ENCODE results near the gene BCL2.

Gene BCL2

GRCh38 chr18:63267975-63268721 lies 51.4 kb downstream of the BCL2 start:
- Histone ChIP-seq H3K27ac (ENCODE audit: low read length) (no peak overlapping the region), H3K27me3 (ENCODE audit: control insufficient read depth, insufficient read depth, low read length) (no peaks in the 10 kb centered on the region), H3K4me3 (ENCODE audit: low read length) (no peak overlapping the region), H3K9me3 (ENCODE audit: control insufficient read depth, insufficient read depth, low read length) (no peaks in the 10 kb centered on the region), H3K36me3 (ENCODE audit: control insufficient read depth, insufficient read depth, low read length) (no peaks in the 10 kb centered on the region), H3K4me1 (ENCODE audit: control insufficient read depth, insufficient read depth, low read length) (no peaks in the 10 kb centered on the region)
- no CpG with 5 or more reads among the region's 8 CpGs for WGBS (ENCODE audit: insufficient coverage, insufficient read length)
- DNase-seq (ENCODE audit: low read depth, low spot score): no peak

DNA sequence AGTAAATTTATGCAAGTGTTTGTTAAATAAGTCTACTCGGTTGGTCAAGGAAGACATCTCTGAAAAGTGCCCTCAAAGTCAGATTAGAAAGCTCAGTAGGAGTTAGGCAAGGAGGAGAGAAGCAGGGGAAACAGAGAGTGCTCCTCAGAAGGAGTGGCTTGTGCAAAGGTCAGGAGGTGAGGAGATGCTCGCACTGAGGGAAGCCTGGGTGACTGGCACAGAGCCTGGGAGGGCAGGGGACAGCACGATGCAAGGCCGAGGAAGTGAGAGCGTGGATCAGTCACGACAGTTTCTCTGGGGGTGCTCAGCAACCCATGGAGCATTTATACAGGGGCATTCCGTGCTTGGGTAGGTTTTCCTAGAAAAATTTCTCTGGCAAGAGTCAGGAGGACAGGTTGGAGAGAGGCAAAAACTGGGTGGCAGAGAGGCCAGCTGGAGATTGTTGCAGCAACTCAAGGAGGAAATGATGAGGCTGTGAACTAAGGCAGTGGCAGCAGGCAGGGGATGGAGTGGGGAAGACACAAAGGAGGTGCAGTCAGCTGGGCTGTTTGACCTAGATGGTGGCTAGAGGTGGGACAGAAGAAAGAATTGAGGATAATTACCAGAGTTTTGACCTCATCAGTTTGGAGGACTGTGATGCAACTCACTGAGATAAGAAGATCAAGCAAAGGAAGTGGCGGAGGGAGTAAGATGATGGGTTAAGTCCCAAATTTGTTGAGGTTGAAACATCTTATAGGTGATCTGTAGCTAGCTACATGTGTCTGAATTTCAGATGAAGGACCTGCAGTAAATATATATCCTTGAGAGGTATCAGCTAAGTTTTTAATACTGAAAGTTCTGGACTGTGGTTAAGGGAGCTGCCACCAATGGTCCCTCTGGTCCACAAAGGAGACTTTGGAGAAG lies 52.4 kb downstream of the BCL2 start:
- no peak overlapping the region for H3K4me3 ChIP-seq (ENCODE audit: low read length)
- DNase-seq (ENCODE audit: low read depth, low spot score): no peak
- H3K36me3 ChIP-seq (ENCODE audit: control insufficient read depth, insufficient read depth, low read length): no peaks in the 10 kb centered on the region
- no peaks in the 10 kb centered on the region for H3K4me1 ChIP-seq (ENCODE audit: control insufficient read depth, insufficient read depth, low read length)
- WGBS (ENCODE audit: insufficient coverage, insufficient read length): no CpG with 5 or more reads among the region's 8 CpGs
- no peak overlapping the region for H3K27ac ChIP-seq (ENCODE audit: low read length)
- H3K9me3 ChIP-seq (ENCODE audit: control insufficient read depth, insufficient read depth, low read length): no peaks in the 10 kb centered on the region
- no peaks in the 10 kb centered on the region for H3K27me3 ChIP-seq (ENCODE audit: control insufficient read depth, insufficient read depth, low read length)

- Histone ChIP-seq H3K36me3 (ENCODE audit: control insufficient read depth, insufficient read depth, low read length) (no peaks in the 10 kb centered on the region), H3K4me1 (ENCODE audit: control insufficient read depth, insufficient read depth, low read length) (no peaks in the 10 kb centered on the region), H3K4me3 (ENCODE audit: low read length) (no peak overlapping the region), H3K27me3 (ENCODE audit: control insufficient read depth, insufficient read depth, low read length) (no peaks in the 10 kb centered on the region), H3K27ac (ENCODE audit: low read length) (no peak overlapping the region), H3K9me3 (ENCODE audit: control insufficient read depth, insufficient read depth, low read length) (no peaks in the 10 kb centered on the region)
- no CpG with 5 or more reads among the region's 3 CpGs for WGBS (ENCODE audit: insufficient coverage, insufficient read length)
- no peak for DNase-seq (ENCODE audit: low read depth, low spot score)
Observed at GRCh38 chr18:63265326-63265725, 54.2 kb downstream of the BCL2 start.

- no peak overlapping the region for H3K4me3 ChIP-seq (ENCODE audit: low read length)
- WGBS (ENCODE audit: insufficient coverage, insufficient read length): no CpG with 5 or more reads among the region's 9 CpGs
- H3K27ac ChIP-seq (ENCODE audit: low read length): no peak overlapping the region
- no peaks in the 10 kb centered on the region for H3K9me3 ChIP-seq (ENCODE audit: control insufficient read depth, insufficient read depth, low read length)
- no peaks in the 10 kb centered on the region for H3K4me1 ChIP-seq (ENCODE audit: control insufficient read depth, insufficient read depth, low read length)
- H3K36me3 ChIP-seq (ENCODE audit: control insufficient read depth, insufficient read depth, low read length): no peaks in the 10 kb centered on the region
- H3K27me3 ChIP-seq (ENCODE audit: control insufficient read depth, insufficient read depth, low read length): no peaks in the 10 kb centered on the region
- DNase-seq (ENCODE audit: low read depth, low spot score): no peak
Observed at GRCh38 chr18:63264871-63265270, 54.7 kb downstream of the BCL2 start.

DNA sequence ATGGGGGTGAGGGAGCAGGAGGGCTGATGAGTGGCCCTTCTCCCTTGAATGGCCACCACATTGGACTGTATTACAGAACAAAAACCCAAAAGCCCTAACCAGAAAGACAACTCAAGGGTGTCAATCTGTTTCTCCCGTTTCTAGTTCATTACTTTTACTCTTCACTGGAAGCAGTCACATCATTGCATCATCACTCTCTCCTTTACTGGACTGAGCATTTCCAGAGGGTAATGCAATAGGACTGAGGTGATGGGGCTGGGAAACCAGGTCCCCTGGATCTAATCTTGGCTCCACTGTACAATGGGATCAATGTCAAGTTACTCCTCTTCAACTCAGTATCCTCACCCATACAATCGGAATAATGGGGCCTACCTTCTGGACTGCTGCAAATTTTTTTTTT lies 56.1 kb downstream of the BCL2 start:
- H3K9me3 ChIP-seq (ENCODE audit: control insufficient read depth, insufficient read depth, low read length): no peaks in the 10 kb centered on the region
- no peak overlapping the region for H3K27ac ChIP-seq (ENCODE audit: low read length)
- no peak for DNase-seq (ENCODE audit: low read depth, low spot score)
- H3K36me3 ChIP-seq (ENCODE audit: control insufficient read depth, insufficient read depth, low read length): no peaks in the 10 kb centered on the region
- no CpG with 5 or more reads among the region's 2 CpGs for WGBS (ENCODE audit: insufficient coverage, insufficient read length)
- no peaks in the 10 kb centered on the region for H3K27me3 ChIP-seq (ENCODE audit: control insufficient read depth, insufficient read depth, low read length)
- H3K4me1 ChIP-seq (ENCODE audit: control insufficient read depth, insufficient read depth, low read length): no peaks in the 10 kb centered on the region
- H3K4me3 ChIP-seq (ENCODE audit: low read length): no peak overlapping the region

DNA sequence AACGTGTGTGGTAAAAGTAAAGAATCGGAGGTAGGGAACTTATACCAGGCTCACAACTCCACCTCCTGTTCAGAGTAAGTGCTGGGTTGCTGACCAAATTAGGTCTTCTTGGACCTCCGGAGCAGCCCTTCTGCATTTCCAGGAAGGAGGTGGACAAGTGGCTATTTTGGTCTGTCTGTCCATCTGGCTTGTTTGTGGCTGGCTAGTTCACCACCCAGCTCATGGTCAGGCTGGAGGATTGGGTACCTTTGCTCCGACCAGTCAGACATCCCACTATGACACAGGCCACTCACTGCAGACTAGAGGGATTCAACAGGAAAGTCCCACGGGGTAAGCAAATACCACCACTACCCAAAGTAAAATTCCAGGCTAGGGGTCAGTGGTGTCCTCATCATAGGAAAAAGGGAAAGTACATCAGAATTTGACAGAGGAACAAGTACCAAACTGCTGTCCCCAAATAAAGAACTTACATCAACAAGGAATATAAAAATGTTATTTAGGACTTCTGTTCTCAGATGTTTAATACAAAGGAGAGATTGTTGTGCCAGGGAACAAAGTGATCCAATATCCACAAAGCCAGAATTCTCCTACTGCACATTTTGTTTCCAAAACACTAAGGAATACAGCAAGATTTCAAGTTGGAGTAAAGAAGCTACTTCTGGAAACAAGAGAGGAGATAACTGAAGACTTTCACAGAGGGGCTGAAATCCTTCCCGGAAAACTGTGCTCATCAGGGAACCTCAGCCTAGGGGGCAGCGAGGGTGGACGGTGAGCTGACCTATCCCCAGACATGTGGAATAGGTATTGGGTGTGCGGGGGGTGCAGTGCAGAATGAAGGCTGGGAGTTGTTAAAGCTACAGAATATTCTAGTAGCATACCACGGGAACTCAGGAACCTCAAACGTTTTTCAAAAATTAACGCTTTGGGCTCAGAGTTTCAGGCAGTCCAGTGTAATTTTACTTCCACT lies 56.9 kb downstream of the BCL2 start:
- H3K4me1 ChIP-seq (ENCODE audit: control insufficient read depth, insufficient read depth, low read length): no peaks in the 10 kb centered on the region
- H3K27ac ChIP-seq (ENCODE audit: low read length): no peak overlapping the region
- H3K4me3 ChIP-seq (ENCODE audit: low read length): no peak overlapping the region
- H3K9me3 ChIP-seq (ENCODE audit: control insufficient read depth, insufficient read depth, low read length): no peaks in the 10 kb centered on the region
- H3K27me3 ChIP-seq (ENCODE audit: control insufficient read depth, insufficient read depth, low read length): no peaks in the 10 kb centered on the region
- WGBS (ENCODE audit: insufficient coverage, insufficient read length): no CpG with 5 or more reads among the region's 12 CpGs
- H3K36me3 ChIP-seq (ENCODE audit: control insufficient read depth, insufficient read depth, low read length): no peaks in the 10 kb centered on the region
- no peak for DNase-seq (ENCODE audit: low read depth, low spot score)

DNA sequence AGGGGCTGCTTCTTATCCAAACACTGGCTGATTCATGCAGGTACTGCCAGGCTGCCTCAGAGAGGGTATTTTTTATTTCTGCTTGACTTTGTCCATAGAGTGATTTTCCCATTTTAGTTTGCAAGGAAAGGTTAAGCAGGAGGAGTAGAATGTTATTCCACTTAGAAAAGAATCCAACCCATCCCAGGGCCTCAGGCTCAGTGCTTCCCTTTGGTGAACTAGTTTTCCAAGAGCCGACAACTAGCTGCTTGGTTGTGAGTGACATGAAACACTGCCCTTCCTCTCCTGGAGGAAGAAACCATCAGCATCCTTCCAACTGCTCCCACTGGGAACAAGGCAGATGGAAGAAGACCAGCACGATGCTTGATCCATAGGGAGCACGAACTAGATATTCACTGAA lies 58.5 kb downstream of the BCL2 start:
- DNase-seq (ENCODE audit: low read depth, low spot score): no peak
- Histone ChIP-seq H3K4me3 (ENCODE audit: low read length) (no peak overlapping the region), H3K4me1 (ENCODE audit: control insufficient read depth, insufficient read depth, low read length) (no peaks in the 10 kb centered on the region), H3K27ac (ENCODE audit: low read length) (no peak overlapping the region), H3K9me3 (ENCODE audit: control insufficient read depth, insufficient read depth, low read length) (no peaks in the 10 kb centered on the region), H3K27me3 (ENCODE audit: control insufficient read depth, insufficient read depth, low read length) (no peaks in the 10 kb centered on the region), H3K36me3 (ENCODE audit: control insufficient read depth, insufficient read depth, low read length) (no peaks in the 10 kb centered on the region)
- WGBS (ENCODE audit: insufficient coverage, insufficient read length): no CpG with 5 or more reads among the region's 3 CpGs

DNA sequence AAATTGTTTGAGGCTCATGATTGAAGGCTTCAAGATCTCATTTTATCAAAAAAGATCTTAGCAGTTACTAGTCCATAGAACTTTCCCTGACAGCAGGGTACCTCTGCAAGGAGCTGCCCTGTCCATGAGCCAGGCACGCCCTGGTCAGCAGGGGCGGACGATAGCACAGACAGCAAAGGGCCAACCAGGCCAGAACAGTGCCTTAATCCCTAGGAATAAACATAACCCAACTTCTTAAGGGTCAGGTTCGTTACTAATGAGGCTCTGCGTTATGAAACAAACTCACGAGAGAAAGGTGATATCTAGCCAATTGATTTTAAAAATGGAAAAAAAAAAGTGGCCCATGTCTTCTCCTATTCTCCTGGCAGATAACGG lies 59.2 kb downstream of the BCL2 start:
- Histone ChIP-seq H3K36me3 (ENCODE audit: control insufficient read depth, insufficient read depth, low read length) (no peaks in the 10 kb centered on the region), H3K4me1 (ENCODE audit: control insufficient read depth, insufficient read depth, low read length) (no peaks in the 10 kb centered on the region), H3K27me3 (ENCODE audit: control insufficient read depth, insufficient read depth, low read length) (no peaks in the 10 kb centered on the region), H3K9me3 (ENCODE audit: control insufficient read depth, insufficient read depth, low read length) (no peaks in the 10 kb centered on the region), H3K4me3 (ENCODE audit: low read length) (no peak overlapping the region), H3K27ac (ENCODE audit: low read length) (no peak overlapping the region)
- no peak for DNase-seq (ENCODE audit: low read depth, low spot score)
- WGBS (ENCODE audit: insufficient coverage, insufficient read length): no CpG with 5 or more reads among the region's 7 CpGs

GRCh38 chr18:63259567-63260379 lies 59.8 kb downstream of the BCL2 start:
- H3K4me1 ChIP-seq (ENCODE audit: control insufficient read depth, insufficient read depth, low read length): no peaks in the 10 kb centered on the region
- no peaks in the 10 kb centered on the region for H3K27me3 ChIP-seq (ENCODE audit: control insufficient read depth, insufficient read depth, low read length)
- no peak overlapping the region for H3K27ac ChIP-seq (ENCODE audit: low read length)
- WGBS (ENCODE audit: insufficient coverage, insufficient read length): no CpG with 5 or more reads among the region's 10 CpGs
- no peaks in the 10 kb centered on the region for H3K9me3 ChIP-seq (ENCODE audit: control insufficient read depth, insufficient read depth, low read length)
- no peak for DNase-seq (ENCODE audit: low read depth, low spot score)
- no peaks in the 10 kb centered on the region for H3K36me3 ChIP-seq (ENCODE audit: control insufficient read depth, insufficient read depth, low read length)
- H3K4me3 ChIP-seq (ENCODE audit: low read length): no peak overlapping the region
